Activated CD4-positive, alpha-beta T cell treated with anti-CD3 and anti-CD28 coated beads for 48 hours (primary cell): ENCODE measurements around the gene SCP2.
"Not testable (repeated sequence)": the region's sequence is repeated elsewhere in the genome, so short reads cannot be mapped to it uniquely, and the experiment has no call there.

Experiments
- DNase-seq: peaks from one replicate; pipeline ENCODE4 v3.0.0-alpha.2; 2020

Gene SCP2

DNA sequence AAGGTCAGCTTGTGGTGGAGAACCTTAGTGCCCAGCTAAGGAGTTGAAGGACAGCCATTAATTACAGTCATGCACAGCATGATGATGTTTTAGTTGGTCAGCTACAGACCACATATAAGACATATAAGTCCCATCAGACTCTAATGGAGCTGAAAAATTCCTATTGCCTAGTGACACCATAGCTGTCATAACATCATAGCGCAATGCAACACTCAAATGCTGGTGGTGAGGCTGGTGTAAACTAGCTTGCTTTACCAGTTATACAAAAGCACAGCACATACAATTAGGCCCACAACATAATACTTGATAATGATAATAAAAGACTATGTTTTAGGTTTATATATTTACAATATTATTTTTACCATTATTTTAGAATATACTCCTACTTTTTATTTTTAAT is 9.5 kb upstream of the SCP2 start:
- no peak for DNase-seq

DNA sequence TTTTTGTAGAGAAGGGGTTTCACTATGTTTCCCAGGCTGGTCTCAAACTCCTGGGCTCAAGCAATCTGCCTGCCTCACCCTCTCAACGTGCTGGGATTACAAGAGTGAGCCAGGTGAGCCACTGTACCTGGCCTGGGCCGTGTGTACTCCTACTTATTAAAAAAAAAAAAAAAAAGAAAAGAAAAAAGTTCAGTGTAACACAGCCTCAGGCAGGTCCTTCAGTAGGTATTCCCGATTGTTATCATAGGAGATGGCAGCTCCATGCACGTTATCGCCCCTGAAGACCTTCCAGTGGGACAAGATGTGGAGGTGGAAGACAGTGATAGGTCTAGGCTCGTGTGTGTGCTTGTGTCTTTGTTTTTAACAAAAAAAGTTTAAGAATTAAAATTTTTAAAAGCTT is 8.9 kb upstream of the SCP2 start:
- no peak for DNase-seq

DNA sequence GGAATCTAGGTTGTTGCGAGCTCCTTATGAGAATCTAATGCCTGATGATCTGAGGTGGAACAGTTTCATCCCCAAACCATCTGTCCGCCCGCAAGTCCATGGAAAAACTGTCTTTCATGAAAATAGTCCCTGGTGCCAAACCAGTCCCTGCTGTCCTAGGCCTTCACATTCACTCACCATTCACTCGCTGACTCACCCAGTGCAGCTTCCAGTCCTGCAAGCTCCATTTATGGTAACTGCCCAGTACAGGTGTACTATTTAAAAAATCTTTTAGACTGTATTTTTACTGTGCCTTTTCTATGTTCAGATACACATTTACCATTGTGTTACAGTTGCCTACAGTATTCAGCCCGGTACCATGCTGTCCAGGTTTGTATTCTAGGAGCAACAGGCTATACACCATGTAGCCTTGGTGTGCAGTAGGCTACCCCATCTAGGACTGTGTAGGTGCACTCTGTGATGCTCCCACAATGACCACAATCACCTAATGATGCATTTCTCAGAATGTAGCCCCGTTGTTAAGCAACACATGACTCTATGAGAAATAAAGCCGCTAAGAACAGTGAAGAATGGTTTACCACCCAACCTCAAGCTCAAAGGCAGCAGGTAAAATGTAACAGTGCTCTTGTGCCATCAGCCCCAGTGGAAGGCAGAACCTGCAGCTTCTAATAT is 7.9 kb upstream of the SCP2 start:
- DNase-seq: no peak

DNA sequence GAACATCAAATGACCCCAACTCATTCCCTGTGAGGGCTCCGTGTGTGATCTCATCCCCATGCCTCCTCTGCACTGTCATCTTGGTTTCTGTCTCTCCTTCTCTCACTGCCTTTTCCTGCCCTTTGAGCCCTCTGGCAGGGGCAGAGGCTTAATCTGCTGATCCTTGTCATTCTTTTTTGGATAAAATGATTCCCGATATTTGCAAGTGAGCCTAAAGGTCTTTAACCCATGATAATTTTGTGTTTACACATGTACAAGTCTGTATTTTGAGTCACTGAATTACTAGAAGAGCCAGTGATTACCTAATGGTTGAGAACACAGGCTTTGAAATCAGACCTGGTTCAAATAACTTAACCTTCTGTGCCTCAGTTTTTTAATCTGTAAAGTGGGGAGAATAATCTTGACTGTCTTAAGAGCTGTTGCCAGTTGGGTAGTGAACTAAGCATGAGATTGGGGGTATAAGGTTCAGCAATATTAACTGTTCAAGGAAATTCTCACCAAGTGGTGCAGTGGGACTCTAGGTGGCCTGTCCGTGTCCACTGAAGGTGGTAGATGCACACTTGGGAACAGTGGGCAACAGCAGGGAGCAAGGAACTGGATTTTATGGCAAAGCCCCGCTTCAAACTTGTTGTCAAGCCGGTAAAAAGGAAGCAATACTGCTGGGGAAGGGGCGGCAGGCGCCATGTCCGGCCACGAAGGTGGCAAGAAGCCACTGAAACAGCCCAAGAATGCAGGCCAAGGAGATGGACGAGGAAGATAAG is 7.2 kb upstream of the SCP2 start:
- DNase-seq: no peak

DNA sequence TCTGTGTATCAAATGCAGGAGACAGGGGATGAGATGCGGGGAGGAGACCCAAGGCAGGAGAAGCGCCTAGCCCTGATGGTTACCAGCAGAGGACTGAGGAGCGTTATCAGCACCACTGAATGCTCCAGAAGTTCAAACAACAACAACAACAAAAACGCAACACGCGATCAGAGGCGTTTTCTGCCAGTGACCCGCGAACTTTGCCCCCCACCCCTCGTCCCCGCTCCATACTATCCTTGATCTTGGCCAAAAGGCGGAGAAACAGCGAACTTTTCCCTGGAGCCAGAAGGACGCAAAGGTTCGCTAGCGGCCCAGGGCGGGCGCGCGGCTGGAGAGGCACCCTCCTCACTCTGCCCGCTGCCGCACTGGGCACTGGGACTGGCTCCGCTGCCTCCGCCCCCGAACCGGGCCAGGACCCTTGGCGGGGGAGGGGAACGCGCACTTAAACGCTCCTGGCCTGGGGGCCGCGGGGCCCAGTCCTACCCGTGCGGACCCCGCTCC is 6.2 kb upstream of the SCP2 start:
- DNase-seq: no peak

DNA sequence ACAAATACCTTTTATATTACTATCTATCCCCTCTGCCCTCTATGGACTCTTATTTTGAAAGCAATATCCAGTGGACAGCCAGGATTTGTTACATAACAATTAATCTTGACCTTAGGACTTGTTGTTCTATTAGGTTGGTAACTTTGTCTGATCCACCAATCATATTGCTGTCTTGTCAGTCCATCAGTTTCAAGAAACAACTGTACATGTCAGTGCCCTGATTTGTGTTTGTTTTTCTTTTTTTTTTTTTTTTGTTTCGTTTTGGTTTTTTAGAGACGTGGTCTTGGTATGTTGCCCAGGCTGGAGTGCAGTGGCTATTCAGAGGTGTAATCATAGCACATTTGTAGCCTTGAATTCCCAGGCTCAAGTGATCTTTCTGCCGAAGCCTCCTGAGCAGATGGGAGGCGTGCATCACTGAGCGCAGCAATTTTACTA is 1.5 kb upstream of the SCP2 start:
- no peak for DNase-seq

DNA sequence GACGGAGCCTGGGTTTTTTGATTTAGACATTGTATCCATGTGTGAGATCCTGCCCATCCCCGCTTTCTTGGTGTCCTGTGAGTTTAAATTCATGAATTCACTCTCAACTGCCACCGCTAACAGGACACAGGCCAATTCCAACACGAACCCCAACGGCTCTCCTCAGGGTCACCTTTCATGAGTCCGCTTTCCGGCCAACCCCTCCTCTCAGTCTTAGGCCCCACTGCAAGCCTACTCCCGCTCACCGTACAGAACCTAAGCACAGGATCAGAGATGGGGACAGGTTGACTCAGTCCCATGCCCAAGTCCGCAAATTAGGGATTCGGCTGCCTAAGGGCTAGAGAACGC is 238 bp upstream of the SCP2 start:
- no peak for DNase-seq

DNA sequence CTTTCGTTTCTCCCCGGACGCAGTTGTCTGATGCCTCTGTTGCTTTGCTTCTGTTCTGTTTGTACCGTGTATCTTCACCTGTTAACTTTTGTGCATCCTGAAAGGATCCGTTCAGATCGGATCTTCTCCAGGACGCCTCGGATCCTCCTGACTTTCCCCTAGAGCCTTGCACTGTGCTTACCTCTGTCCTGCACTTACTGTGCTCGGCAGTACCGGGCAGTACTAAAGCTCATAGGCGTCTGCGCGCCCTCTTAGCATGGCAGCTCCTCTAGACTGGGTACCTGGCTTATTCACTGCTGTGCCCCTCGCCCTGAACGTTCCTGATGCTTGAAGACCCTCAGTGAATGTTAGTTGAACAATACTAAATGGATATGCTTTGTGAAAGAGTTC is 934 bp downstream of the SCP2 start:
- no peak for DNase-seq

DNA sequence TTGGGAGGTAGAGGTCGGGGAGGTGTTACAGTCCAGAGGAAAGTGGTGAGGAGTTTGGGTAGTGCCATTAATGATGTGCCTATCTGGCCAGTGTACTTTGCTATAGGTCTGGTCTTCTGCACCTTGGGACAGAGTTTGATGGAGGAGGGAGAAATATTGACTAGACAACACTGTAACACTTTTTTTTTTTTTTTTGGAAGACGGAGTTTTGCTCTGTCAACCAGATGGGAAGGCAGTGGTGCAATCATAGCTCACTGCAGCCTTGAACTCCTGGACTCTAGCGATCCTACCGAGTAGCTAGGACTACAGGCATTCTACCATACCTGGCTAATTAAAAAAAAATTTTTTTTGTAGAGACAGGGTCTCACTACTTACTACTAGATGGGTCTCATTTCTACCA is 1.9 kb downstream of the SCP2 start:
- DNase-seq: no peak

DNA sequence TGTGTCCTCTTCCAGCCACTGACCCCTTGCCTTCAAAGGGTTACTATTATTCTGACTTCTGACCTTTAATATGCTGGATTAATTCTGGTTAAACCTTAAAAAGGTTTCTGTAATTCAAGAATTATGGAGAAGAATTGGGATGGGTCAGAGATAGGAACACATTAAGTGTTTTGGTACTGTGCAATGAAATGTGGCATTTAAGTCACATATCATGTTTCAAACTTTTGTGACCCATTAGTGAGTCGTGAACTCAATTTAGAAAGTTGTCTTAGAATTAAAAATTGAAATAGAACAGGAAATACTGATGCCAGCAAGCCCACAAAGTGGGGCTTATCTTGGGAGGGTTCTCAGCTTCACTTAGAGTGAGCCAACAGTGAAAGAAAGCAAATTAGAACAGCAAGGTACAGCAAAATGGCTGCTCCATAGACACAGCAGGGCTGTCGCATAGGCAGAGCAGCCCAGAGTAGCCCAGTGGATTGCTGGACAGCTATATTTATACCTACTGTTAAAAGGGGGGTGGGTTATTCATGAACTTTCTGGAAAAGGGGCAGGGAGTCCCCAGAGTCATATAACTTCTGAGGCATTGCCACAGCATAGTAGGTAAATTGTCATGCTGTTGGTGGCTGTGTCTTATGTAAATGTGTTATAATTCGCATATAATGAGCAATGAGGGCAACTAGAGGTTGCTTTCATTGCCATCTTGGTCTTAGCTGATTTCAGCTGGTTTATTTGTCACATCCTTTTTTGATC is 10.5 kb downstream of the SCP2 start:
- no peak for DNase-seq

DNA sequence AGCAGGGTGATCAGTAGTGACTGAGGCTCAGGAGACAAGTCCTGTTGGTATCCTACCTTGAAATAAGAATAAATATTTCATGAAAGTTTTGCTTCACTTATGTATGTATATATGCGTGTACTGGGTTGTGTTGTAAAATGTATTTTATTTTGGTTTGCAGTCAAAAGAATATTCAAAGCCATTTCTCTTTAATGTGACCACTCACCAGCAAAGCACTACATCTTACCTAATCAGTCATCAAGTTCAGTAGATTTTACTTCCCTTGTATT is 11.0 kb downstream of the SCP2 start:
- no peak for DNase-seq

DNA sequence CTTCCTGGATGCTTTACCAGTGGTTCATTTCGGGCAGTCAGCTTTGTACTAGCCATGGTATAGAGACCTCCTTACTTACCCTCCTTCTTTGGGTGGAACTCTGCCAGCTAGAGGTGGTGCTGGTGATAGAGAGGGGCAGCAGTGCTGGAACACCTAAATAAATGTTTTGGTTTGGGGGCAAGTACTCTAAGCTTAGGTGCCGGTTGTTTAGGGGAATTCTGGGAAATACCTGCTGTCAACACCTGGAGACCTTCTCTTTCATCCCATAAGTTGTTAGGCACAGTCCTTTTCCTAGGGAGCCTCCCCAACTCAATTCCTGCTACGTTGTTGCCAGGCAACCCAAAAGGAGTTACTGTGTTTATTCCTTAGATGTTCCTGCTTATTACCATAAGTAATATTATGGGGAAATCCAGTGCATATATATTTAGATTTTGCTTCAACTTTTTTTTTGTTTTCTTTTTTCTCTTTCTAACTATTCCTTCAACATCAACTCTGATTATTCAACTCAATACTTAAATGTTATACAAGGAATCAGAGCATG is 16.9 kb downstream of the SCP2 start:
- DNase-seq: no peak

DNA sequence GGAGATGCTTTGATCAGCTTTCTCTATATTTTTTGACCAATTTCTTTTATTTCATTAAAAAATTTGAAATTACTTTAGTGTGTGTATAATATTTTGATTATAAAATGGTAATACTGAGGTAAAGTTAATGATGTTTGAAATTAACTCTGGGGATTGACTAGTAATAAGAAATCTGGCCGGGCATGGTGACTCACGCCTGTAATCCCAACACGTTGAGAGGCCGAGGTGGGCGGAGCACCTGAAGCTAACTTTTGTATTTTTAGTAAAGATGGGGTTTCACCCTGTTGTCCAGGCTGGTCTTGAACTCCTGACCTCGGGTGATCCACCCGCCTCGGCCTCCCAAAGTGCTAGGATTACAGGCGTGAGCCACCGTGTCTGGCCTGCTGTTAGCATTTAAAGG is 17.5 kb downstream of the SCP2 start:
- DNase-seq: no peak

DNA sequence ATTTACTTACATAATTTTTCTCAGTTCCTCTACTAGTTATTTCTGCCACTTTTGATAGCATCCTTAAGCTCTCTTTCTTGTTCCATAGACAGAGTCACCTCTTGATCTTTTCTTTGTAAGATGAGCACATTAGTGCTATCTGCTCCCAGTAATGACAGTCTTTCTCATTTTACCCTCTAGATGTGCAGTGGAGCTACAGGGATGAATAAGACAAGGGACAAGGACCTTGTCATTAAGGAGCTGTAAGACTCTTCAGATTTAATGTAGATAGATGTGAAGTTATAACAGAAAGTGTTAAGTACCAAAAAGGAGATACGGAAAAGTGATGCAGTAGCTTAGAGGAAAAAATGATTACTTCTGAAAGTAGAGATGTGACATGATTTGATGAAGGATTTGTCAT is 20.4 kb downstream of the SCP2 start:
- DNase-seq: no peak

DNA sequence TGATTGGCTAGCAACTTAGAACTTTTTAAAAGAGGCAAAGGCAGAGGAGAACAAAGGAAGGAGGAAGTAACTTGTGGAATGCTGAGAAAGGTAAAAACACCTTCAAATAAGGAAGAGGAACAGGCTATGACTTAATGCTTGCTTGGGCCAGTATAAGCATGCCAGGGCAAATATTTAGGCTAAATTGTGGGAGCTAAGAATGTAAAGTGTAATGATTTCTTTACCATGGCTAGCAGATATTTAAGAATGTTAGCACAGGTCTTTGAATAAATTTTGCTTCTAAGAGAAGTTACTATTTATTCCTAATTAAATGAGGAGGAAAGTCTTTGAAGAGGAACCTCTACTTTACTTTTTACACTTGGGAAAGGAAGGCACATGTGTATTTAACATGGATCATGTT is 22.5 kb downstream of the SCP2 start:
- not testable (repeated sequence) for DNase-seq

DNA sequence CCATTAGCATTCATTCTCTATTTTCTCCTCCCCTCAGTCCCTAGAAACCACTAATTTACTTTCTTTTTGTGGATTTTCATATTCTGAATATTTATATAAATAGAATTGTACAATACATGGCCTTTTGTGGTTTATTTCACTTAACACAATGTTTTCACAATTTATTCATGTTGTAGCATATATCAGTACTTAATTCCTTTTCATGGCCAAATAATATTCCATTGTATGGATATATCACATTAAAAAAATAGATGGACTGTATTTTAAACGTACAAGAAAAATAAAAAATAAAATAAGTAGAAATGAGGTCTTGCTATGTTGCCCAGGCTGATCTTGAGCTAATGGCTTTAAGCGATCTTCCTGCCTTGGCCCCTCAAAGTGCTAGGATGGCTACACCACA is 25.0 kb downstream of the SCP2 start:
- no peak for DNase-seq

DNA sequence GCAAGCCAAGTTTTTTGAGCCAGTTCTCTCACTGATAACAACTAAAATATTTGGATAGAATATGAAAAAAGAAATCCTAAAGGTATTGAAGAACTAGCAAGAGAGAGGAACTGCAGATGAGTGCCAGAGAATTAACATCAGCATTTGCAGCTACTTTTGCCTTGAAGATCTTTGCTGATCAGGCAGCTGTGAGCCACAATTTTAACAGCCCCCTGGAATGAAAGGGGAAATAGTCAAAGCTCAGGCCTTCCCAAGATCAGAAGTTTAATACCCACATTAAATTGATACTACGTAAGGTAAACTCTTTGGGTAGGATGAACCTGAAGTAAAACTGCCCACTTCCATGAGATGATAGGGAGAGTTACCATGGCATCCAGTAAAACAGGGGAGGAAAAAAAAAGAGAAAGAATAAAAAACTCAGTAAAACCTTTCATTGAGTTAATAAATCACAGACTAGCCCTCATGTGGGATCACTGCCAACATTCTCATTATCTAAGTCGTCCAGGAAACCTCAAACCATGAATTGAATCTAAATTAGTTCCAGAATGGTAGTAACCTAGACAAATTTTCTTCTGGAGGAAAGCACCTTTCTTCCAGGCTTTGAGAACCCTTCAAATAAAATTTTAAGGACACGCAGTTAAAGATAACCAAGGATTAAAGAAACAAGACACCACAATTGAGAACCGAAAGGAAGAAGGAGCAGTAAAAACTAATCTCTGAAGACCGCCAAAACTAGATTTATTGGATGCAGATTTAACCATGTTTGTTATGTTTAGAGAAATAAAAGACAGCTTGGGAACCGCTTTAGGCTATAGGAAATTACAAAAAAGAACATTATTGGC is 28.3 kb downstream of the SCP2 start:
- DNase-seq: no peak

DNA sequence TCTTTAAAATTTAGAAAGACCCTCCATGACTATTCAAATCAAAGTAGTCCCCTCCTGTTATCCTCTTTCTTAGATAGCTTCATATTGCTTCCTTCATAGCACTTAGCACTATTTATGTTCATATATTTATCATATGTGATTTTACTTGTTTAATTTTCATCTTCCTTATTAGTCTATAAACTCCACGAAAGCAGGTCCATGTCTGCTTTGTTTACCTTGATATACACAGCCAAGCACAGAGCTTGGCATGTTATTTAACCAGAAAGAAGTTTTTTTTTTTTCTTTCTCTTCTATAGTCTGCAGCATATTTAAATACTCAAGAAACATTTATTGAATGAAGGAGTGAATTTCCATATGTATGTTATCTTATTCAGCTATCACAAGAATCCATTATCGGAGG is 36.0 kb downstream of the SCP2 start:
- DNase-seq: no peak

DNA sequence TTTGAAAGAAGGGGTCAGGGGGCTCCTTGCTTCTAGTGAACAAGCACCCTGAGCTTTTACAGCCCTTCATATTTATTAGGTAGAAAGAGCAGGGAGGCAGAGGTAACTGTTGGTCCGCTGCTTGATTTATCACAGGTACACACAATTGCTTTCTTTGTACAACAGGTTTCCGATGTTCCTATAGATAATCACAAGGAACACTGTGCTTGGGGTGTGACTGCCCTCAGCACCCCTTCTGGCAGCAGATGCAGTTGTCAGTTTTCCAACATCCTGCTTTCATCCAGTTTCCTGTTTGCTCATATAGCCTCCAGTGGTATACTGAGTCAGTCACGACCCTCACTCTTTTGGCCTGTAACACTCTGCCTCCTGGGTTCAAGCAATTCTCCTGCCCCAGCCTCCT is 40.6 kb downstream of the SCP2 start:
- no peak for DNase-seq

DNA sequence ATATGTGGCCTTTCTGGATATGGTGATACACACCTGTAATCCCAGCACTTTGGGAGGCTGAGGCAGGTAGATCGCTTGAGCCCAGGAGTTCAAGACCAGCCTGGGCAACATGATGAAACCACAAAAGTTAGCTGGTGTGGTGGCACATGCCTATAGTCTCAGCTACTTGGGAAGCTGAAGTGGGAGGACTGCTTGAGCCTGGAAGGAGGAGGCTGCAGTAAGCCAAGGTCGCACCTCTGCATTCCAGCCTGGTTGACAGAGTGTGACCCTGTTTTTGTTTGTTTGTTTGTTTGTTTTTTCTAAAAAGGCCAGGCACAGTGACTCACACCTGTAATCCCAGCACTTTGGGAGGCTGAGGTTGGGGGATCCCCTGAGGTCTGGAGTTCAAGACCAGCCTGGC is 42.2 kb downstream of the SCP2 start:
- not testable (repeated sequence) for DNase-seq

DNA sequence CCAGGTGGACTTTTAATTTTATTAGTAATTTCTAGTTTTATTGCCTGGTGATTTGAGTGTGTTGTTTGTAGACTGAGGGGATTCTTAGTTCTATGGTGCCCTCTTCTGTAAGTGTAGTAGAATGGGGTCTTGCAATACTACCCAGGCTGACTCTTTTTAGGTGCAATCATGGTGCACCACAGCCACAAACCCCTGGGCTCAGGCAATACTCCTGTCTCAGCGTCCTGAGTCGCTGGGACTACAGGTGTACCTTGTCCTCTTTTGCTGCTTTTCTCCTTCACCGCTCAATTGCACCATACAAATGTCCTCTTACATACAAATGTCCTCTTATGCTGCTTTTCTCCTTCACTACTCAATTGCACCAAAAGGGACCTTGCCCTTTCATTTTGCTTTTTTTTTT is 43.1 kb downstream of the SCP2 start:
- no peak for DNase-seq

DNA sequence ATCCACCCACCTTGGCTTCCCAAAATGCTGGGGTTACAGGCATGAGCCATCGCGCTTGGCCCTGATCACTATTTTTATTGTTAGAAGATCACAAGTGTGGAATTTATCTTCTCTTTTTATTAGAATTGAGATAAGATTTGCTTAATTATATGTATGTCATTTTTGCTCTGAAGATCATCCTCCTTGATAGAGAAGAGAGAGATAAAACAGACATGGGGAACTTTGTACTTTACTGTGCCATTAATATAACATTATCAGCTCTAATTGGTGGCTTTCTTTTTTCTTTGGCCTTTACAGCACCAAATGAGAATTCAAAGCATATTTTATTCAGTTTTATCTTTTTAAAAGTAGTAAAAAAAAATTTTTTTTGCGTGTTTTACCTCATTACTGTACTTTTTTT is 46.8 kb downstream of the SCP2 start:
- no peak for DNase-seq
